IPS DF 19.7 (cell line): ENCODE results near the gene WNT7B.

Experiments used
- DNase-seq: peaks from one replicate; pipeline ENCODE4 v3.0.0-alpha.2; 2013; ENCODE audit warnings: low read depth, low spot score

Gene WNT7B

DNA sequence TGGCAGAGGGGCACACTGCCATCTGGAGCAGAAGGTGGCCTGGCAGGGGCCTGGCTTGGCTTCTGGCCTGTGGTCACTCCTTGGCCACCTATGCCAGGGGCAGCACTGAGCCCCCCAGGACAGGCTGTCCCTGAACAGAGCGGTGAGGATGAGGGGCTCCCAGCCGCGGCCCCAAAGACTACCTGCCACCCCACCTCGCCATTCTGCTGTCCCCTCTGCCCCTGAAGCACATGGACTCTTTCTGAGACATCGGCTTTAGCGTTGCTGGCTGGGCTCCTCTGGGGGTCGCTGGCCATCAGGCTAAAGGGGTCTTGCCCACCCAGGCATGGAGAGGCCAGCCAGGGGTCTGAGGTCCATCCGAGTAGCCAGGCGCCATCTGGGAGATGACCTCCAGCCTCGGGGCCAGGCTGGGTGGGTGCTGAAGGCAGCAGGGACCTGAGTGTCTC, 87.8 kb downstream of the WNT7B start:
- DNase-seq = no peak

- DNase-seq = no peak
Measured at GRCh38 chr22:45888221-45889092, 88.5 kb downstream of the WNT7B start.

- no peak for DNase-seq
Measured at GRCh38 chr22:45887202-45888131, 89.5 kb downstream of the WNT7B start.

DNA sequence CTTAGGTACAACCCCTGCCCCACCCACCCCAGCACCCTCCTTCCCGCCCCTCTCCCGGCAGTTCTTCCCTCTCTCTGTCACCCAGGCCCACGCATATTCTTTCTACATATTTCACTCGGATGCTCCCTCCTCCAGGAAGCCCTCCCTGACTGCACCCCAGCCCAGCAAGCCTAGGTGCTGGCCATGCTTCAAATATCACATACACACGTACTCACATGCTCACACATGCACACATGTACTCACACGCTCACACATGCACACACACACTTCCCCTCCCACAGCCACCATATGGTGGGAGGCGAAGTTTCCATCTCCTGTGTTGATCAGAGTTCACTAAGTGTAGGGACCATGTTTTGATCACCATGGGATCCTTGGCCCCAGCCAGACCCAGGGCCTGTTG, 90.4 kb downstream of the WNT7B start:
- no peak for DNase-seq

- no peak for DNase-seq
Measured at GRCh38 chr22:45885941-45886395, 91.0 kb downstream of the WNT7B start.

DNA sequence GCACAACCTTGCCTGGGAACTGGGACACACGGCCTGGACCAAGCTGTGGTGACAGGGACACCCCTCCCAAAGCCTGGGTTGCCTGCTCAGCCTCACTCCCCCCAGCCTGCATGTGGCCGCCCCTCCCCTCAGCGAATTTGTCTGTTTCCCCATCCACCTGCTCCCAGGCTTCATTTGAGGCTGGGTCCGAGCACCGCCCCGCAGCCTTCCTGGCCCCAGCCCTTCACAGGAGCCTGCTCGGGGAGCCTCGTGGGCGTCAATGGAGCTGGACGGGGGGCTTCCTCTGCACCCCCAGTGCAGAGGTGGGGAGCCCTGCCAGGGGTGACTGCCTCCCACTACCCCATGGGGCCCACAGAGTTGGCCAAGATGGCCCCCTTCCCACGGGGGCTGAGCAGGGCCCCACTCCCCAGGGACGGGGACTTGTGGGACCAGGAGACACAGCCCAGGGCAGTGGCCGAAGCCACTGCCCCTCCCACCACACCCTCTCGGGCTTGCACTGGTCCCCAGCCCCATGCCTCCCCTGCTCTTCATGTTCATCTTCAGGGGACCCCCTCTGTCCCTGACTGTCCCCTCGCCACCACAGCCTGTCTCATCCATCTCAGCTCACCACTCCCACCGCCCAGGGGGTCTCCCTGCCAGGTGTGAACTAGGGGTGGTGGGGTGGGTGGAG, 91.7 kb downstream of the WNT7B start:
- DNase-seq = no peak

DNA sequence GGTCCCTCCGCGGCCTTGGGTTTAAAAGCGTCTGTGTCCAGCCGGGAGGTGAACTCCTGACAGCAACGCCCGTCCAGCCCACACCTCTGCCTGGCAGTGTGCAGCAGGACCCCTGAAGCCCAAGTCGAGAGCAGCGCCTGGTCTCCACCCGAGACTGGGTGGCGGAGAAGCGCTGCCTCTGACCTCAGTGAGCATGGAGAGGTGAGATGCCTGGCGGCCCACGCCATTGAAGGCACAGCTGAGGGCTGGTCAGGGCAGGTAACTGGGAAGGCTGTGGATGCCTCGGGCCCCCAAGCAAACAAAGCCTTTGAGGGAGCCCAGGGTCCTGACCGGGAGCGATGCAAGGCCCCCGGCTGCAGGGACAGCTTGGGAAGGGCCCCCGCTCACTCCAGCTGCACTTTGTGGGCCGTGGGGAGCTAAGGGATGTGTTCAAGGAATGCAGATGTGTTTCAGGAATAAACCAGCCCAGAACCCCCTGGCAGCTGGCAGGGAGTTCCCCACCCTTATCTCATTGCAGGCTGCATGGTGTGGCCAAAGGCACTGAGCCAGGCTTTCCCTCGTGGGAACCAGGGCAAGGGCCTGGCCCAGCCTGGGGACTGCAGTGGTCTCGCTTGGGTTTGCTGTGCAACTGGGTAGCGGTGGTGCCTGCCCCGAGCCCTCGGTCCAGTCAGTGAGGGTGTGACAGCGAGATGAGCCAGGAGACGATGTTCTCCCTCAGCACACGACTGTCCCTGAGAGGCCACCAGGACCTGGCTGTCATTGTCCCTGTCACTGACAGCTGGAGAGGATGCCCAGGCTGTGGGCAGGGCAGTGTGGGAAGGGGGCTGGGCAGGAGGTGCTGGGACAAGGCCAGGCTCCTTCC, 92.5 kb downstream of the WNT7B start:
- DNase-seq = no peak

GRCh38 chr22:45883811-45884170, 93.2 kb downstream of the WNT7B start:
- DNase-seq = no peak

DNA sequence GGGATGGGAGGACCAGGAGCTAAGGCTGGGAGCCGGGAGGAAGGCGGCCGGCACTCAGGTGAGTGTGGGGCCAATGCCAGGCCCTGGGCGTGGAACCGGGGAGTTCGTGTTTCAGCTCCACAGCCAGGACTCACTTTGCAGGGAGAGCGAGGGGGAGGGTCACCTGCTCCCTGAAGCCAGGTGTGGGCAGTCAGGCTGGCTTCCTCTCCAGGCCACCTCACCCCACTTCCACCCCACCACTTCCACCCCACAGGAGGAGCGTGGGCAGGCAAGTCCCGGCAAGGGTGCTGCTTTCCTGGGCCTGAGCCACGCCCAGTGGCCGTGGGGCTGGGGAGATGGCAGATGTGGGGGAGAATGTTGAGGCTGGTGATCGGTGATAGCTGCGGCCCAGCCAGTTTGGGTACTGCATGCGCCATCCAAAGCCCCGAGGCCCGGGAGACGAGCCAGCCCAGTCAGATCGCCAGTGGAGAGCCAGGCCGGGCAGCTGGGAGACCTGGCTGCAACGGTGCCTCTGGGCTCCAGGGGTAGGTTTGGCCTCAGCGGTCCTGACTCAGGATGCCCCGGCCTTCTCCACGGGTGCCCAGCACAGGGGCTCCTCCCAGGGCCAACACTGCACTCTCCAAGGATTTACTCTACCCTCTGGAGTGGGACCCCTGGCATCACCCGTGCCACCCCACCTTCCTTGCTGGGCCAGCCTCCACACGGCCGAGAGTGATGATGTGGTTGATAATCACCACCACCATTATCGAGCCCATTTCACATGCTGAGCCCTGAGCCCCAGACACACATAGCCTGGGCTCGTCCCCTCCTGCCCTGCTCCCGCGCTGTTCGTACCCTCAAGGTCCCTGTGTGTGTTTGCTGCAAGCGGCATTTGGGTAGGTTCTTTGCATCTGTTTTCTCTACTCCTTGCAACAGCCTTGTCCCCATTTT, 93.8 kb downstream of the WNT7B start:
- no peak for DNase-seq

- DNase-seq = no peak
Measured at GRCh38 chr22:45881524-45881875, 95.5 kb downstream of the WNT7B start.

DNA sequence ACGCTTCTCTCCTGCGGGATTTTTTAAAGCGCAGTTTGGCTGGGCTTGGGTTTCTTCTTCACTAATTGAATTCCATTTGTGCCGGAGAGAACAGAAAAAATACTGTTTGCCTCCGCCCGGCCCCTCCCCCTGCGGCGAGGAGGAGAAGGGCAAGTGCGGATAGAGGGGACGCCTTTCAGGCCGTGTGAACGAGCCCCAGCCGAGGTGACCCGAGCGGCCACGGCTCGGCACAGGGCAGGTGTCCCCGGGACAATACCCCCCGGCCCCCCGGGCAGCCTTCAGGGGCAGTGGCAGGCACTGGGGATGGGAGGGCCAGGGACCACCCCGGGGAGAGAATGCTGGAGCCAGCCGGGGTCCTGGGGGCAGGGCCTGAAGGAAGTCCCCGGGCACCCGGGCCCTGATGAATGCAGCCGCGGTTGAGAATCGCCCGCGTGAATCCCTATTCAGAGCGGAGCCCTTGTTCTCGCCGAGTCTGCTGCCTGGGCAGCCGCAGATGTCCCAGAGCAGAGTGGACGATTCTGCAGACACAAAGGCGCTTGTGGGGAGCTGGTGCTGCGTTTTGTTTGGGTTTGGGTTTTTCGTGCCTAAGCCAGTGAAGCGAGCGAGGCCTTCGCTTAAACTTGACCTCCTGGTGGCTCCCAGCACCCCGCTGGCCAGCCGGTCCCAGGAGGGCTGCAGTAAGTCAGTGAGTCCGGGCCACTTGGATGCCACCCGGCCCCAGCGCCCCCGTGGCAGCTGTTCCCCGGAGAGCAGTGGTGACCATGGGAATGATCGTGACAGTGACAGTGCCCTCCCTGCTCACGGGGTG, 96.0 kb downstream of the WNT7B start:
- no peak for DNase-seq

GRCh38 chr22:45880091-45880715, 96.8 kb downstream of the WNT7B start:
- no peak for DNase-seq

GRCh38 chr22:45879552-45879949, 97.4 kb downstream of the WNT7B start:
- DNase-seq = no peak

GRCh38 chr22:45878901-45879551, 97.9 kb downstream of the WNT7B start:
- DNase-seq = no peak

GRCh38 chr22:45878051-45878781, 98.7 kb downstream of the WNT7B start:
- DNase-seq = no peak

- DNase-seq = no peak
Measured at GRCh38 chr22:45877651-45878050, 99.3 kb downstream of the WNT7B start.

DNA sequence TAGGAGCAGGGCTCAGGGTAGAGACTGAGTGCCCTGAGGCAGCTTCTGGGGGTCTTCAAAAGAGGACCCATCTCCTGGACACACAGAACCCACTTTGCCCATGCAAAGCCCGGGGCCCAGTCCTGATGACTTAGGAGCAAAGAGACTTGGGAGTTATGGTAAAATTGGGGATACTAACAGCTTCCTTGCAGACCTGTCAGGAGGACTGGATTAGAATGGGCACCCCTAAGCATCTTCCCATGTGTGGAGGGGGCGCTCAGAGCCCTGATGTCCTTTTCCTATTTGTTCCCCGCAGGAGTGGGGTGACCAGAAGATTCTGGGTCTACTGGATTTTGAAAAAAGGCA, 100.0 kb downstream of the WNT7B start:
- DNase-seq = no peak
